ENCODE data around the gene EFHC2.

EFHC2 gene

GRCh38 chrX:44239036-44239435, 104.4 kb downstream of the EFHC2 start:
- Histone ChIP-seq H3K18ac (ENCODE audit: low read length) (no peak overlapping the region), H3K4ac (ENCODE audit: low read length) (no peak overlapping the region), H3K14ac (ENCODE audit: low read length) (no peak overlapping the region), H3K4me1 (ENCODE audit: control insufficient read depth in 2 of 2, insufficient read depth in 1 of 2, low read depth in 1 of 2, low read length in 2 of 2) (no peaks in the 10 kb centered on the region), H2BK5ac (ENCODE audit: low read length) (no peak overlapping the region), H3K9ac (ENCODE audit: low read depth, low read length, poor library complexity) (no peak overlapping the region), H2AFZ (ENCODE audit: low read length) (no peak overlapping the region), H3K4me2 (ENCODE audit: insufficient read depth, low read length, poor library complexity, severe bottlenecking) (no peak overlapping the region), H2BK120ac (ENCODE audit: low read depth, low read length) (no peak overlapping the region), H3K79me1 (ENCODE audit: low read depth, low read length) (no peaks in the 10 kb centered on the region), H3K36me3 (replicated peaks in 1 of 2; ENCODE audit: control insufficient read depth in 2 of 2, insufficient read depth in 2 of 2, low read length in 2 of 2) (no peaks in the 10 kb centered on the region), H4K91ac (ENCODE audit: low read depth, low read length, poor library complexity) (no peak overlapping the region), H3K4me3 (ENCODE audit: low read length in 2 of 2) (no peak overlapping the region), H2BK12ac (ENCODE audit: low read length) (no peak overlapping the region), H2BK15ac (ENCODE audit: low read length) (no peak overlapping the region), H3K27ac (replicated peaks; ENCODE audit: low read length) (no peak overlapping the region), H3K9me3 (replicated peaks in 1 of 2; ENCODE audit: control insufficient read depth in 2 of 2, insufficient read depth in 1 of 2, low read depth in 1 of 2, low read length in 2 of 2) (no peaks in the 10 kb centered on the region), H3K27me3 (ENCODE audit: control insufficient read depth in 3 of 3, insufficient read depth in 3 of 3, low read depth in 1 of 3, low read length in 3 of 3) (no peaks in the 10 kb centered on the region), H4K8ac (ENCODE audit: low read depth, low read length) (no peak overlapping the region), H2AK5ac (ENCODE audit: low read depth, low read length) (no peak overlapping the region), H3K23ac (ENCODE audit: low read depth, low read length, poor library complexity) (no peak overlapping the region)
- no peak for DNase-seq (ENCODE audit: low spot score)

DNA sequence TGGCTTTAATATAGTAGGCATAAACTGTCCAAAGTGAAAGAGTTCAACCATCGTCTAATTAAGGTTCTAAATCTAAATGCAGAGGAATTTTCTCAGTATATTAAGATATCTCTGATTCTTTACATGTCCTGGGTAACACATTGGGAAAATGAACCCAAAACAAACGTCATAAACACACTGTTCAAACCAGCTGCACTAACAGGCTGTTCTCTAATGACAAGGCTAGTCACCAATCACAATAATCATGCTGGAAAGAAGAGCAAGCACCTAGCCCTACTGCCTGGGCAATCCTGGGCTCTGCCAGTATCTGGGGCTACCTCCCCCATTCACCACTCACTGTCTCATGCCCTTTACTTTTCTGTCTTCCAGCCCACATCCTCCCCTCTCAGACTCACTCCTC, 107.9 kb downstream of the EFHC2 start:
- no CpG with 5 or more reads among the region's 2 CpGs for WGBS, 2 donors (ENCODE audit: extremely low coverage in 2 of 2, insufficient read length in 2 of 2, insufficient replicate concordance in 1 of 2)
- H2BK15ac ChIP-seq (ENCODE audit: low read length) = no peak overlapping the region

DNA sequence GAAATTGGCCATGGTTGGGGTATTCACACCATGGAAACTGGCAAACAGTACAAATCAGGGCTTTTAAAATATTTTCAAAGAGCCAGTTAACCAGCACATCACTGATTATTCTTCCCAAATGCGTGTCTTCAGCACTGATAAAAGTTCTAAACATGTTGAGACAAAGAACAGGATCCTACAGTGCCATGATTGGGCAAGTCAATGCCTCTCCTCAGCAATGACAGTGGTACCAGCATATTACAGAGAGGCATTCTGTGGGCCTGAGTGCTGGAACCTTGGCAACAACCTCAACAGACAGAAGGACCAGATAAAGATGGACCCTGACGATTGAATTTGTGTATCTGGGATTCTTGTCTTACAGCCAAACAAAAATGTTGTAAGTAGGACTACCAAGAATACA, 108.9 kb downstream of the EFHC2 start:
- no peak overlapping the region for H3K9ac ChIP-seq (ENCODE audit: low read depth, low read length, poor library complexity)
- no peak overlapping the region for H2BK12ac ChIP-seq (ENCODE audit: low read length)
- no peak for DNase-seq (ENCODE audit: low spot score)
- no peaks in the 10 kb centered on the region for H3K9me3 ChIP-seq (replicated peaks in 1 of 2; ENCODE audit: control insufficient read depth in 2 of 2, insufficient read depth in 1 of 2, low read depth in 1 of 2, low read length in 2 of 2)
- no peak overlapping the region for H3K4me3 ChIP-seq (ENCODE audit: low read length in 2 of 2)
- H3K23ac ChIP-seq (ENCODE audit: low read depth, low read length, poor library complexity) = no peak overlapping the region
- H4K91ac ChIP-seq (ENCODE audit: low read depth, low read length, poor library complexity) = no peak overlapping the region
- no peak overlapping the region for H3K4me2 ChIP-seq (ENCODE audit: insufficient read depth, low read length, poor library complexity, severe bottlenecking)
- H2AFZ ChIP-seq (ENCODE audit: low read length) = no peak overlapping the region
- no peak overlapping the region for H2AK5ac ChIP-seq (ENCODE audit: low read depth, low read length)
- no peak overlapping the region for H3K18ac ChIP-seq (ENCODE audit: low read length)
- no CpG with 5 or more reads among the region's 2 CpGs for WGBS, 2 donors (ENCODE audit: extremely low coverage in 2 of 2, insufficient read length in 2 of 2, insufficient replicate concordance in 1 of 2)
- H3K14ac ChIP-seq (ENCODE audit: low read length) = no peak overlapping the region
- no peak overlapping the region for H2BK5ac ChIP-seq (ENCODE audit: low read length)
- no peaks in the 10 kb centered on the region for H3K27me3 ChIP-seq (ENCODE audit: control insufficient read depth in 3 of 3, insufficient read depth in 3 of 3, low read depth in 1 of 3, low read length in 3 of 3)
- H3K4me1 ChIP-seq (ENCODE audit: control insufficient read depth in 2 of 2, insufficient read depth in 1 of 2, low read depth in 1 of 2, low read length in 2 of 2) = no peaks in the 10 kb centered on the region
- H3K36me3 ChIP-seq (replicated peaks in 1 of 2; ENCODE audit: control insufficient read depth in 2 of 2, insufficient read depth in 2 of 2, low read length in 2 of 2) = no peaks in the 10 kb centered on the region
- H3K27ac ChIP-seq (replicated peaks; ENCODE audit: low read length) = no peak overlapping the region
- H4K8ac ChIP-seq (ENCODE audit: low read depth, low read length) = no peak overlapping the region
- no peak overlapping the region for H2BK15ac ChIP-seq (ENCODE audit: low read length)
- H2BK120ac ChIP-seq (ENCODE audit: low read depth, low read length) = no peak overlapping the region
- no peak overlapping the region for H3K4ac ChIP-seq (ENCODE audit: low read length)
- H3K79me1 ChIP-seq (ENCODE audit: low read depth, low read length) = no peaks in the 10 kb centered on the region

More for the DNA sequence above, 107.9 kb downstream of the EFHC2 start:
- H2AK5ac ChIP-seq (ENCODE audit: low read depth, low read length) = no peak overlapping the region
- no peaks in the 10 kb centered on the region for H3K9me3 ChIP-seq (replicated peaks in 1 of 2; ENCODE audit: control insufficient read depth in 2 of 2, insufficient read depth in 1 of 2, low read depth in 1 of 2, low read length in 2 of 2)
- no peak overlapping the region for H3K4me3 ChIP-seq (ENCODE audit: low read length in 2 of 2)
- H3K18ac ChIP-seq (ENCODE audit: low read length) = no peak overlapping the region
- H2AFZ ChIP-seq (ENCODE audit: low read length) = no peak overlapping the region
- no peak overlapping the region for H3K4me2 ChIP-seq (ENCODE audit: insufficient read depth, low read length, poor library complexity, severe bottlenecking)
- H3K23ac ChIP-seq (ENCODE audit: low read depth, low read length, poor library complexity) = no peak overlapping the region
- H2BK5ac ChIP-seq (ENCODE audit: low read length) = no peak overlapping the region
- no peaks in the 10 kb centered on the region for H3K4me1 ChIP-seq (ENCODE audit: control insufficient read depth in 2 of 2, insufficient read depth in 1 of 2, low read depth in 1 of 2, low read length in 2 of 2)
- no peaks in the 10 kb centered on the region for H3K36me3 ChIP-seq (replicated peaks in 1 of 2; ENCODE audit: control insufficient read depth in 2 of 2, insufficient read depth in 2 of 2, low read length in 2 of 2)
- H2BK120ac ChIP-seq (ENCODE audit: low read depth, low read length) = no peak overlapping the region
- H4K8ac ChIP-seq (ENCODE audit: low read depth, low read length) = no peak overlapping the region
- H3K9ac ChIP-seq (ENCODE audit: low read depth, low read length, poor library complexity) = no peak overlapping the region
- no peak for DNase-seq (ENCODE audit: low spot score)
- no peak overlapping the region for H3K14ac ChIP-seq (ENCODE audit: low read length)
- H3K27me3 ChIP-seq (ENCODE audit: control insufficient read depth in 3 of 3, insufficient read depth in 3 of 3, low read depth in 1 of 3, low read length in 3 of 3) = no peaks in the 10 kb centered on the region
- H3K27ac ChIP-seq (replicated peaks; ENCODE audit: low read length) = no peak overlapping the region
- no peak overlapping the region for H2BK12ac ChIP-seq (ENCODE audit: low read length)
- H4K91ac ChIP-seq (ENCODE audit: low read depth, low read length, poor library complexity) = no peak overlapping the region
- no peak overlapping the region for H3K4ac ChIP-seq (ENCODE audit: low read length)
- no peaks in the 10 kb centered on the region for H3K79me1 ChIP-seq (ENCODE audit: low read depth, low read length)

DNA sequence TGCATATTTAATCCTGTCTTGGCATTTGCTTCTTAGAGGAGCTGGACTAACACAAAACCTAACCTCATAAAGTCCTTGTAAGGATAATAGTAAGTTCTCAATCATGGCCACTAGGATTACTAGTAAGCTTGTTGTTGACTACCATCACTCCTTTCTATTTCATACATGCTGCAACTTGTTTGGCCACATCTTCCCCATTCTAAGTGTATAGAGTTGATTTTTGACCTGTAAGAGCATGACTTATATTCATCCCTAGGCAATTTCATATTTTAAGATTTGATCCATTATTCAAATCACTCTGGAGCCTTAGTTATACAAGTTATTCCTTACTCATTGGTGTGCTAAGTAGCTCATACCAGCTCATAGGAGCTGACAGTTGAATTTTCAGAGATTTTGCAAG, 109.4 kb downstream of the EFHC2 start:
- Histone ChIP-seq H3K27me3 (ENCODE audit: control insufficient read depth in 3 of 3, insufficient read depth in 3 of 3, low read depth in 1 of 3, low read length in 3 of 3) (no peaks in the 10 kb centered on the region), H3K9ac (ENCODE audit: low read depth, low read length, poor library complexity) (no peak overlapping the region), H3K36me3 (replicated peaks in 1 of 2; ENCODE audit: control insufficient read depth in 2 of 2, insufficient read depth in 2 of 2, low read length in 2 of 2) (no peaks in the 10 kb centered on the region), H3K4me1 (ENCODE audit: control insufficient read depth in 2 of 2, insufficient read depth in 1 of 2, low read depth in 1 of 2, low read length in 2 of 2) (no peaks in the 10 kb centered on the region), H2BK5ac (ENCODE audit: low read length) (no peak overlapping the region), H2AFZ (ENCODE audit: low read length) (no peak overlapping the region), H3K79me1 (ENCODE audit: low read depth, low read length) (no peaks in the 10 kb centered on the region), H3K18ac (ENCODE audit: low read length) (no peak overlapping the region), H3K23ac (ENCODE audit: low read depth, low read length, poor library complexity) (no peak overlapping the region), H2BK12ac (ENCODE audit: low read length) (no peak overlapping the region), H3K4me3 (ENCODE audit: low read length in 2 of 2) (no peak overlapping the region), H4K8ac (ENCODE audit: low read depth, low read length) (no peak overlapping the region), H3K27ac (replicated peaks; ENCODE audit: low read length) (no peak overlapping the region), H3K9me3 (replicated peaks in 1 of 2; ENCODE audit: control insufficient read depth in 2 of 2, insufficient read depth in 1 of 2, low read depth in 1 of 2, low read length in 2 of 2) (no peaks in the 10 kb centered on the region), H3K4ac (ENCODE audit: low read length) (no peak overlapping the region), H3K14ac (ENCODE audit: low read length) (no peak overlapping the region), H4K91ac (ENCODE audit: low read depth, low read length, poor library complexity) (no peak overlapping the region), H2BK120ac (ENCODE audit: low read depth, low read length) (no peak overlapping the region), H3K4me2 (ENCODE audit: insufficient read depth, low read length, poor library complexity, severe bottlenecking) (no peak overlapping the region), H2AK5ac (ENCODE audit: low read depth, low read length) (no peak overlapping the region), H2BK15ac (ENCODE audit: low read length) (no peak overlapping the region)
- no peak for DNase-seq (ENCODE audit: low spot score)

Data from neuronal stem cell (in vitro differentiated cells).